ENCODE results near the gene UTF1. TPM values are rescaled to one million over a fixed set of nuclear protein-coding genes. Genes with fewer than 3 reads are reported as not detected.

The UTF1 gene
- total and polyA plus RNA-seq, 4 donors = 0.06 to 0.52 TPM; not detected in 2

DNA sequence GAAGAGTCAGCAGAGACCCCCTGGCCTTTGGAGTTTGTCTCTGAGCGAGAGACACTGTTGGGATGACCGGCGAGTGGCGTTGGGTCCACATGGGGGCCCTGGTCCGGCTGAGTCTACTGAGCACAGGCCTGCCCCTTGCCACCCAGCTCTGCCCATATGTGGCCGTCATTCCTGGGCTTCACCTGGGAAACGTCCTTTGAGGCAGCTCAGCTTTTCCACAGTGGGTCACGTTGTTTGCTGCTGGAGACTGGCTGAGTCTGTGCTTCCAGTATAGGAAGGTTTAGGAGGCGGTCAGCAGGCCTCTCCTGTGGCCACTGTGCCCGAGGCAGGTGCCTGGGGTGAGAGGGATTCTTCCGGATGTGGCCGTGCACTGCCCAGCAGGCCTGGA is 29.6 kb downstream of the UTF1 start:
- DNase-seq = no peak

DNA sequence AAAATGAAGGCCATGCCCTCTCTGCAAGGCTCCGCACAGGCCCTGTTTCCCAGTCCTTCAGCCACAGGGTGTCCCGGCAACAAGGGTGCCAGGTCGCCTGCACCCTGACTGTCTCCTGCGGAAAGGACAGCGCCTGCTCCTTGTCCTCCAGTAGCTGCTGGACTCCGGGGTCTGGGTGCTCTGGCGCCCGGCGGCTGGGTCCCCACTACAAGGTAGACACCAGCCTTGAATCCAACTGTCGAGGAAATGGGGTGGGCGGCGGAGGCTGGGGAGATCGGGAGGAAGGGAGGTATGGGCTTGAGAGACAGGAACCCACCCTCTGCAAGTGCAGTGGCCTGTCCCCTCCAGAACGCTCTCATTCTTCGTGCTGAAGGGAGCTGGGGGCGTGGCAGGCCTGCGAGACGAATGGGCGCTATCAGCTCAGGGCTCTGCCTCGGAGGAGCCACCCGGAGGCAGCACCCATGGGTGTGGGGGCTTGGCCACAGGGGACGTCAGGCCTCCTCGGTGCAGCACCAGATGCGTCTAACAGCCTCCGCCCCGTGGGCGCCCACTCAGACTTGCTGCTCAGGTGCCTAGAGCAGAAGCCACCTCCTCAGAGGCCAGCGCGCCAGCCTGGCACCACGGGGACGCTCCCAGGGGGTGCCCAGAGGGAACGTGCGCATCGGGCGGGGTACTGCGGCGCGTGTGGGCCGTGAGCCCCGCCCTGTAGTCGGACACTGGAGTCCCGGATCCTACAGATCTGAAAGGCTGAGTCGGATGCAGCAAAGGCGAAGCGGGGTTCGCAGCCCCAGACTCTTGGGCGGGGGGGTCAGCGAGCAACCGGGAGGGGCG is 31.1 kb downstream of the UTF1 start:
- peak; percentile 12 for ATAC-seq (ENCODE audit: insufficient read depth, low FRiP score)
- Histone ChIP-seq H3K9me3 (ENCODE audit: control insufficient read depth in 4 of 4, insufficient read depth in 3 of 4, low read length in 3 of 4) (no peaks in the 10 kb centered on the region), H3K27ac (ENCODE audit: low read depth in 1 of 2, low read length in 1 of 2) (peak overlapping the region; percentile 89 to 96), H3K4me3 (peak overlapping the region; percentile 58), H3K27me3 (ENCODE audit: control insufficient read depth in 3 of 3, insufficient read depth in 3 of 3, low read length in 2 of 3) (no peaks in the 10 kb centered on the region), H3K4me1 (ENCODE audit: control insufficient read depth in 5 of 5, insufficient read depth in 5 of 5, low read length in 5 of 5) (peaks cover 2 to 41% (median 5%) of the 10 kb centered on the region in 5 donors), H3K36me3 (ENCODE audit: control insufficient read depth in 4 of 4, insufficient read depth in 4 of 4, low read length in 4 of 4) (no peaks in the 10 kb centered on the region), H3K9ac (ENCODE audit: insufficient read depth in 1 of 2, low read length in 2 of 2) (no peak overlapping the region)
- TF ChIP-seq, protein P1, sequence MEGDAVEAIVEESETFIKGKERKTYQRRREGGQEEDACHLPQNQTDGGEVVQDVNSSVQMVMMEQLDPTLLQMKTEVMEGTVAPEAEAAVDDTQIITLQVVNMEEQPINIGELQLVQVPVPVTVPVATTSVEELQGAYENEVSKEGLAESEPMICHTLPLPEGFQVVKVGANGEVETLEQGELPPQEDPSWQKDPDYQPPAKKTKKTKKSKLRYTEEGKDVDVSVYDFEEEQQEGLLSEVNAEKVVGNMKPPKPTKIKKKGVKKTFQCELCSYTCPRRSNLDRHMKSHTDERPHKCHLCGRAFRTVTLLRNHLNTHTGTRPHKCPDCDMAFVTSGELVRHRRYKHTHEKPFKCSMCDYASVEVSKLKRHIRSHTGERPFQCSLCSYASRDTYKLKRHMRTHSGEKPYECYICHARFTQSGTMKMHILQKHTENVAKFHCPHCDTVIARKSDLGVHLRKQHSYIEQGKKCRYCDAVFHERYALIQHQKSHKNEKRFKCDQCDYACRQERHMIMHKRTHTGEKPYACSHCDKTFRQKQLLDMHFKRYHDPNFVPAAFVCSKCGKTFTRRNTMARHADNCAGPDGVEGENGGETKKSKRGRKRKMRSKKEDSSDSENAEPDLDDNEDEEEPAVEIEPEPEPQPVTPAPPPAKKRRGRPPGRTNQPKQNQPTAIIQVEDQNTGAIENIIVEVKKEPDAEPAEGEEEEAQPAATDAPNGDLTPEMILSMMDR (IDR thresholded peaks at IDR 0.05; ENCODE audit: control extremely low read depth, extremely low read depth) = no peak
- 20 to 21% methylated on average over 48 to 50 of the region's 50 CpGs for WGBS, 2 donors
- DNase-seq = peak; percentile 46 to 56 (median 54)

More for the DNA sequence above, 29.6 kb downstream of the UTF1 start:
- TF ChIP-seq, protein P1 (IDR thresholded peaks at IDR 0.05; ENCODE audit: control extremely low read depth, extremely low read depth) = no peak
- H3K27ac ChIP-seq (ENCODE audit: low read depth in 1 of 2, low read length in 1 of 2) = peak overlapping the region in 1 of 2 donors; percentile 86
- no peaks in the 10 kb centered on the region for H3K9me3 ChIP-seq (ENCODE audit: control insufficient read depth in 4 of 4, insufficient read depth in 3 of 4, low read length in 3 of 4)
- peaks cover 2 to 41% (median 5%) of the 10 kb centered on the region in 5 donors for H3K4me1 ChIP-seq (ENCODE audit: control insufficient read depth in 5 of 5, insufficient read depth in 5 of 5, low read length in 5 of 5)
- 46 to 65% methylated on average over 12 of the region's 12 CpGs for WGBS, 2 donors
- ATAC-seq (ENCODE audit: insufficient read depth, low FRiP score) = no peak
- no peak overlapping the region for H3K4me3 ChIP-seq
- H3K9ac ChIP-seq (ENCODE audit: insufficient read depth in 1 of 2, low read length in 2 of 2) = no peak overlapping the region
- no peaks in the 10 kb centered on the region for H3K36me3 ChIP-seq (ENCODE audit: control insufficient read depth in 4 of 4, insufficient read depth in 4 of 4, low read length in 4 of 4)
- peaks cover 0 to 3% (median 0%) of the 10 kb centered on the region in 3 donors for H3K27me3 ChIP-seq (ENCODE audit: control insufficient read depth in 3 of 3, insufficient read depth in 3 of 3, low read length in 2 of 3)

DNA sequence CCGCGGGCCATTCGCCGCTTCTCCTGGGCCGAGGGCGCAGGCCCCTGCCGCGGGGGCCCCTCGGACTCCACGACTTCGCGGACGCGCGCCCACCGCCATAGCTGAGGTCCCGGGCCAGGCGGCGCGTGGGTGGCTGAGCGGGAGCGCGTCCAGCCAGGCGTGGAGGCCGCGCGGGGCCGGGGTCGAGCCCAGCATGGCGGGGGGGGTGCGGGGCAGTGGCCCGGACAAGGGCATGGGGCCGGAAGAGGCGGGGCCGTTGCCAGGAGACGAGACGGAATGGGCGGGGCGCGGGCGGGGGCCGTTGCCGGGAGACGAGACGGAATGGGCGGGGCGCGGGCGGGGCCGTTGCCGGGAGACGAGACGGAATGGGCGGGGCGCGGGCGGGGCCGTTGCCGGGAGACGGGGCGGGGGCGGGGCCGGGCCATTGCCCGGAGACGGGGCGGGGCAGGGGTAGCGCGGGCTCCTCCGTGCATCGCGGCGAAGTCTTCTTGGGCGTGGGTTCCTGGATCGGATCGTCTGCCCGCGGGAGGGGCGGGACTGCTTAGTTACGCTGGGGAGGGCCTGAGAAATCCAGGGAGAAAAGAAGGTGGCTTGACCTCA is 31.8 kb downstream of the UTF1 start:
- Histone ChIP-seq H3K9me3 (ENCODE audit: control insufficient read depth in 4 of 4, insufficient read depth in 3 of 4, low read length in 3 of 4) (no peaks in the 10 kb centered on the region), H3K4me1 (ENCODE audit: control insufficient read depth in 5 of 5, insufficient read depth in 5 of 5, low read length in 5 of 5) (peaks cover 2 to 41% (median 5%) of the 10 kb centered on the region in 5 donors), H3K9ac (ENCODE audit: insufficient read depth in 1 of 2, low read length in 2 of 2) (peak overlapping the region in 1 of 2 donors; percentile 42), H3K36me3 (ENCODE audit: control insufficient read depth in 4 of 4, insufficient read depth in 4 of 4, low read length in 4 of 4) (no peaks in the 10 kb centered on the region), H3K4me3 (peak overlapping the region; percentile 58), H3K27me3 (ENCODE audit: control insufficient read depth in 3 of 3, insufficient read depth in 3 of 3, low read length in 2 of 3) (no peaks in the 10 kb centered on the region), H3K27ac (ENCODE audit: low read depth in 1 of 2, low read length in 1 of 2) (peak overlapping the region; percentile 89 to 96)
- ATAC-seq (ENCODE audit: insufficient read depth, low FRiP score) (peak; percentile 81), DNase-seq (peak; percentile 69 to 88 (median 78))
- WGBS, 2 donors = 1% methylated on average over 13 to 79 of the region's 79 CpGs
- TF ChIP-seq, protein P1 (IDR thresholded peaks at IDR 0.05; ENCODE audit: control extremely low read depth, extremely low read depth) = no peak
